Hair follicle dermal papilla cell (primary cell): Measurements from ENCODE around the gene RAPH1. TPM values are rescaled to one million over a fixed set of nuclear protein-coding genes. Genes with fewer than 3 reads are reported as not detected.

Experiments used
- total RNA-seq: library from RNA; depleted of rRNA; stranded (reverse); fragments of >200 nt; gene quantifications from 2 replicates; pipeline ENCODE4 v1.2.3, GENCODE V29; 2012

Gene RAPH1, protein sequence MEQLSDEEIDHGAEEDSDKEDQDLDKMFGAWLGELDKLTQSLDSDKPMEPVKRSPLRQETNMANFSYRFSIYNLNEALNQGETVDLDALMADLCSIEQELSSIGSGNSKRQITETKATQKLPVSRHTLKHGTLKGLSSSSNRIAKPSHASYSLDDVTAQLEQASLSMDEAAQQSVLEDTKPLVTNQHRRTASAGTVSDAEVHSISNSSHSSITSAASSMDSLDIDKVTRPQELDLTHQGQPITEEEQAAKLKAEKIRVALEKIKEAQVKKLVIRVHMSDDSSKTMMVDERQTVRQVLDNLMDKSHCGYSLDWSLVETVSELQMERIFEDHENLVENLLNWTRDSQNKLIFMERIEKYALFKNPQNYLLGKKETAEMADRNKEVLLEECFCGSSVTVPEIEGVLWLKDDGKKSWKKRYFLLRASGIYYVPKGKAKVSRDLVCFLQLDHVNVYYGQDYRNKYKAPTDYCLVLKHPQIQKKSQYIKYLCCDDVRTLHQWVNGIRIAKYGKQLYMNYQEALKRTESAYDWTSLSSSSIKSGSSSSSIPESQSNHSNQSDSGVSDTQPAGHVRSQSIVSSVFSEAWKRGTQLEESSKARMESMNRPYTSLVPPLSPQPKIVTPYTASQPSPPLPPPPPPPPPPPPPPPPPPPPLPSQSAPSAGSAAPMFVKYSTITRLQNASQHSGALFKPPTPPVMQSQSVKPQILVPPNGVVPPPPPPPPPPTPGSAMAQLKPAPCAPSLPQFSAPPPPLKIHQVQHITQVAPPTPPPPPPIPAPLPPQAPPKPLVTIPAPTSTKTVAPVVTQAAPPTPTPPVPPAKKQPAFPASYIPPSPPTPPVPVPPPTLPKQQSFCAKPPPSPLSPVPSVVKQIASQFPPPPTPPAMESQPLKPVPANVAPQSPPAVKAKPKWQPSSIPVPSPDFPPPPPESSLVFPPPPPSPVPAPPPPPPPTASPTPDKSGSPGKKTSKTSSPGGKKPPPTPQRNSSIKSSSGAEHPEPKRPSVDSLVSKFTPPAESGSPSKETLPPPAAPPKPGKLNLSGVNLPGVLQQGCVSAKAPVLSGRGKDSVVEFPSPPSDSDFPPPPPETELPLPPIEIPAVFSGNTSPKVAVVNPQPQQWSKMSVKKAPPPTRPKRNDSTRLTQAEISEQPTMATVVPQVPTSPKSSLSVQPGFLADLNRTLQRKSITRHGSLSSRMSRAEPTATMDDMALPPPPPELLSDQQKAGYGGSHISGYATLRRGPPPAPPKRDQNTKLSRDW
- total RNA-seq, result 26.4 and 27.1 TPM in 2 replicates

GRCh38 chr2:203535078-203535783 is at the start of gene RAPH1:
Gene RAPH1, minus strand, starts transcription at chr2:203535301. Its CDS starts 39,948 bp downstream, at chr2:203495353.

Other genes starting within 250 kb of the RAPH1 start
- gene ABI2, start 206.9 kb downstream of the RAPH1 start, total RNA-seq, result 33.8 and 36.2 TPM in 2 replicates
- not detected in 2 replicates for gene CD28, start 171.3 kb upstream of the RAPH1 start, total RNA-seq